HEK293 (cell line): ENCODE results near the gene SQSTM1.

Experiments
- MYNN ChIP-seq: fragments of 450-650 bp; formaldehyde crosslinking; IDR thresholded peaks from 2 replicates; pipeline ENCODE4 v1.5.1; 2016; ENCODE audit warnings: missing biosample characterization, missing genetic modification characterization, borderline replicate concordance
- YY1 ChIP-seq: fragments of 450-650 bp; formaldehyde crosslinking; IDR thresholded peaks from 2 replicates; pipeline ENCODE4 v1.5.1; 2018; ENCODE audit warnings: missing biosample characterization, missing genetic modification characterization
- ZFHX2 ChIP-seq: fragments of 450-650 bp; formaldehyde crosslinking; conservative IDR thresholded peaks from 2 replicates; pipeline ENCODE4 v1.5.1; 2016; ENCODE audit warnings: missing biosample characterization, missing genetic modification characterization
- ZNF394 ChIP-seq: fragments of 450-650 bp; formaldehyde crosslinking; IDR thresholded peaks from 2 replicates; pipeline ENCODE4 v1.5.1; 2016; ENCODE audit warnings: missing biosample characterization, missing genetic modification characterization, mild to moderate bottlenecking, moderate library complexity, borderline replicate concordance
- ZNF473 ChIP-seq: fragments of 450-650 bp; formaldehyde crosslinking; IDR thresholded peaks from 2 replicates; pipeline ENCODE4 v1.5.1; 2017; ENCODE audit warnings: missing biosample characterization, missing genetic modification characterization
- ZNF747 ChIP-seq: fragments of 450-650 bp; formaldehyde crosslinking; IDR thresholded peaks from 2 replicates; pipeline ENCODE4 v1.5.1; 2016; ENCODE audit warnings: missing biosample characterization, missing genetic modification characterization
- ZNF830 ChIP-seq: fragments of 450-650 bp; IDR thresholded peaks from 2 replicates; pipeline ENCODE4 v1.5.0; 2018; ENCODE audit warnings: missing biosample characterization, missing genetic modification characterization, low read depth, mild to moderate bottlenecking, moderate library complexity
- ZSCAN30 ChIP-seq: fragments of 450-650 bp; IDR thresholded peaks from 2 replicates; pipeline ENCODE4 v1.5.1; 2018; ENCODE audit warnings: missing biosample characterization, mild to moderate bottlenecking, missing genetic modification characterization, moderate library complexity
- TF ChIP-seq, protein P1 (sequence below): fragments of 450-650 bp; formaldehyde crosslinking; IDR thresholded peaks from 2 replicates; pipeline ENCODE4 v1.5.1; 2017; ENCODE audit warnings: missing biosample characterization, missing genetic modification characterization
- TF ChIP-seq, protein P2 (sequence below): fragments of 450-650 bp; formaldehyde crosslinking; IDR thresholded peaks from 2 replicates; pipeline ENCODE4 v1.5.1; 2016; ENCODE audit warnings: missing biosample characterization, missing genetic modification characterization
- TF ChIP-seq, protein P3 (sequence below): fragments of 450-650 bp; formaldehyde crosslinking; optimal IDR thresholded peaks from 2 replicates; pipeline ENCODE3; 2016; ENCODE audit warnings: missing biosample characterization, mild to moderate bottlenecking, missing genetic modification characterization
- TF ChIP-seq, protein P4 (sequence below): fragments of 450-650 bp; formaldehyde crosslinking; IDR thresholded peaks from 2 replicates; pipeline ENCODE4 v1.5.1; 2016; ENCODE audit warnings: missing biosample characterization, missing genetic modification characterization, borderline replicate concordance

DNA sequence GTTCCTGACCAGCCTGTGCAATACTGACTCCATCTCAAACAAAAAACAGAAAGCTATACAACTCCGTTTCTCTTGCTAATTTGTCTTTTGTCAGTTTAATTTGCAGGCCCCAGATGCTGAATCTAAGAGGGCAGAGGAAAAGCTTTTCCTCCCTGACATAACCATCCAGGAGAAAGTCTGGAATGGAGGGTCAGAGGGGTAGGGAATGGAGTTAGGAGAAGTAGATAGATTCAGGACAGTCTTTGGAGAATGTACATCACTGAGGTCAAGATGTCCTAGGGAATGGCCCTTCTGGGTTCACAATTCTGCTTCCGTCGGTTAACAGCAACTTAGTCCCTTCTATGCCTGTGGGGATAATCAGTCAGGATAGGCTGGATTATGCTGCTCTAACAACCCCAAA lies 6.6 kb upstream of the SQSTM1 start:
- TF ChIP-seq ZNF830 (tag by site-specific recombination) (no peak), ZFHX2 (tag by site-specific recombination) (no peak), MYNN (tag by site-specific recombination) (no peak), ZNF747 (tag by site-specific recombination) (no peak), ZSCAN30 (no peak), YY1 (tag by site-specific recombination) (no peak), ZNF473 (tag by site-specific recombination) (no peak), ZNF394 (tag by site-specific recombination) (no peak)
- TF ChIP-seq, protein P1, sequence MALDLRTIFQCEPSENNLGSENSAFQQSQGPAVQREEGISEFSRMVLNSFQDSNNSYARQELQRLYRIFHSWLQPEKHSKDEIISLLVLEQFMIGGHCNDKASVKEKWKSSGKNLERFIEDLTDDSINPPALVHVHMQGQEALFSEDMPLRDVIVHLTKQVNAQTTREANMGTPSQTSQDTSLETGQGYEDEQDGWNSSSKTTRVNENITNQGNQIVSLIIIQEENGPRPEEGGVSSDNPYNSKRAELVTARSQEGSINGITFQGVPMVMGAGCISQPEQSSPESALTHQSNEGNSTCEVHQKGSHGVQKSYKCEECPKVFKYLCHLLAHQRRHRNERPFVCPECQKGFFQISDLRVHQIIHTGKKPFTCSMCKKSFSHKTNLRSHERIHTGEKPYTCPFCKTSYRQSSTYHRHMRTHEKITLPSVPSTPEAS = no peak
- TF ChIP-seq, protein P2, sequence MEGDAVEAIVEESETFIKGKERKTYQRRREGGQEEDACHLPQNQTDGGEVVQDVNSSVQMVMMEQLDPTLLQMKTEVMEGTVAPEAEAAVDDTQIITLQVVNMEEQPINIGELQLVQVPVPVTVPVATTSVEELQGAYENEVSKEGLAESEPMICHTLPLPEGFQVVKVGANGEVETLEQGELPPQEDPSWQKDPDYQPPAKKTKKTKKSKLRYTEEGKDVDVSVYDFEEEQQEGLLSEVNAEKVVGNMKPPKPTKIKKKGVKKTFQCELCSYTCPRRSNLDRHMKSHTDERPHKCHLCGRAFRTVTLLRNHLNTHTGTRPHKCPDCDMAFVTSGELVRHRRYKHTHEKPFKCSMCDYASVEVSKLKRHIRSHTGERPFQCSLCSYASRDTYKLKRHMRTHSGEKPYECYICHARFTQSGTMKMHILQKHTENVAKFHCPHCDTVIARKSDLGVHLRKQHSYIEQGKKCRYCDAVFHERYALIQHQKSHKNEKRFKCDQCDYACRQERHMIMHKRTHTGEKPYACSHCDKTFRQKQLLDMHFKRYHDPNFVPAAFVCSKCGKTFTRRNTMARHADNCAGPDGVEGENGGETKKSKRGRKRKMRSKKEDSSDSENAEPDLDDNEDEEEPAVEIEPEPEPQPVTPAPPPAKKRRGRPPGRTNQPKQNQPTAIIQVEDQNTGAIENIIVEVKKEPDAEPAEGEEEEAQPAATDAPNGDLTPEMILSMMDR = no peak
- TF ChIP-seq, protein P3, sequence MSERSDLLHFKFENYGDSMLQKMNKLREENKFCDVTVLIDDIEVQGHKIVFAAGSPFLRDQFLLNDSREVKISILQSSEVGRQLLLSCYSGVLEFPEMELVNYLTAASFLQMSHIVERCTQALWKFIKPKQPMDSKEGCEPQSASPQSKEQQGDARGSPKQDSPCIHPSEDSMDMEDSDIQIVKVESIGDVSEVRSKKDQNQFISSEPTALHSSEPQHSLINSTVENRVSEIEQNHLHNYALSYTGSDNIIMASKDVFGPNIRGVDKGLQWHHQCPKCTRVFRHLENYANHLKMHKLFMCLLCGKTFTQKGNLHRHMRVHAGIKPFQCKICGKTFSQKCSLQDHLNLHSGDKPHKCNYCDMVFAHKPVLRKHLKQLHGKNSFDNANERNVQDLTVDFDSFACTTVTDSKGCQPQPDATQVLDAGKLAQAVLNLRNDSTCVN (tag by site-specific recombination) = no peak
- TF ChIP-seq, protein P4, sequence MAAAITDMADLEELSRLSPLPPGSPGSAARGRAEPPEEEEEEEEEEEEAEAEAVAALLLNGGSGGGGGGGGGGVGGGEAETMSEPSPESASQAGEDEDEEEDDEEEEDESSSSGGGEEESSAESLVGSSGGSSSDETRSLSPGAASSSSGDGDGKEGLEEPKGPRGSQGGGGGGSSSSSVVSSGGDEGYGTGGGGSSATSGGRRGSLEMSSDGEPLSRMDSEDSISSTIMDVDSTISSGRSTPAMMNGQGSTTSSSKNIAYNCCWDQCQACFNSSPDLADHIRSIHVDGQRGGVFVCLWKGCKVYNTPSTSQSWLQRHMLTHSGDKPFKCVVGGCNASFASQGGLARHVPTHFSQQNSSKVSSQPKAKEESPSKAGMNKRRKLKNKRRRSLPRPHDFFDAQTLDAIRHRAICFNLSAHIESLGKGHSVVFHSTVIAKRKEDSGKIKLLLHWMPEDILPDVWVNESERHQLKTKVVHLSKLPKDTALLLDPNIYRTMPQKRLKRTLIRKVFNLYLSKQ (tag by site-specific recombination) = no peak
